HTERT RPE-1 (cell line): ENCODE measurements around the gene TPPP3.

Source experiments
- in situ Hi-C: fragments of 300-500 bp; cut with MboI; formaldehyde crosslinking; loops from 4 replicates; pipeline ENCODE4 v1.14.3; 2020; ENCODE audit warnings: low sequenced_read_pairs

TPPP3 gene

GRCh38 chr16:67406111-67406971 is 13.0 kb upstream of the TPPP3 start:
- in situ Hi-C loops = no loop called here

DNA sequence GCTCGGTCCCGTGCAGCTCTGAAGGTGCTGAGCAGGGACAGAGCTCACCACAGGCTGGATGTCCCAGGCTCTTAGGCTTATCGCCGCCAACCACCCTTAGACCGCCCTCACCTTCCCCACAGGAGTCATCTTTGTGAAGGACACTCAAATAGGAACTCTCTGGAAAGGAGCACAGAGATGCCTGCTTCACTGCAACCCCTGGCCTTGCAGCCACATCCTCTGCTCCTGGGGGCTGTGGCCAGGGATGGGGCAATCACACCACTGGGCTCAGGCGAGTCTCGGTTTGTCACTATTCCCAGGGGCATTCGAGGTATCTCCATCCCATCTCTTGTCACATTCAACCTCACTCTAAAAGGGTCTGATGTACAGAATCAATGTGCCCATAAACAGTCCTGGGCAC is 12.0 kb upstream of the TPPP3 start:
- in situ Hi-C loops = no loop called here

GRCh38 chr16:67404740-67405226 is 11.5 kb upstream of the TPPP3 start:
- in situ Hi-C loops = no loop called here

DNA sequence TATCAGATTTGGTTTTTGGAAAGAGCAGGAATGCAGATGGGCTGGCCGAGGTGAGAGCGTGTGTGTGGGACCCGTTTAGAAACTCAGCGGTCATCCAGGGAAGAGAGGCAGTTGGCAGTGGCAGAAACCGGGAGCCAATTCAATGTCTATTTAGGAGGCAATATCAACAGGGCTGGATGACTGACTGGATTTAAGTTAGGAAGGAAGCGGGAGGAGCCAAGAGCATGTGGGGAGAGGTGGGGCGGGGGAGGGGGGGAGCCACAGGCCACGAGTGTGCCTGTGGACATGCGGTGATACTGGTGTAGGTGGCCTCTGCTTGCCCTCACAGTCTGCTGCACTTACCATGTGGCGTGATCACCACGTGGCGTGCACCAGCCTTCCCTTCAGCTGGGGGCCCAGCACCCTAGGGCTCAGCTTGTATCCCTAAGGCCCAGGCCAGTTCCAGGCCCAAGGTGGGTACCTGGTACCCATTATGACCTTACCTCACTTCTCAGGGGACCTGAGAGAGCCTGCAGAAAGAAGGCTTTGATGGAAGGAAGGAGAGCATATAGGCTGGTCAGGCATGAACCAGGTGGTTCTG is 10.8 kb upstream of the TPPP3 start:
- in situ Hi-C loops = no loop called here

DNA sequence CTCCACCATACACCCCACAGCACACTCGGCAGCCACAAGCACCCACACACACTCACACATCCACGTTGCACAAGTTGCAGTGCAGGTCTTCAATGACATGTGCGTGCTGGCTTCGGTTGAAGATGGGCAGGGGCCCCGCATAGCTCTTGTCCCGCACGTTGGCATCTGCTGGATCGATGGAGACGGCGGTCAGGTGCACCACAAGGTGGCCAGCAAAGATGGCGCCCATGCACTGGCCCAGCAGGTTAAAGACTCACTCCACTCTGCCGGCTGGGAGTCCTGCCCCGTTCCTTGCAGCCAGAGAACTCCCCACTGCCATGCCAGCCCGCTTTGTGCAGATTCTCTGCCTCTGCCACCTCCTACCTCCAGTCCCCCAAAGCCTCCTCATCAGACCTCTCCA is 7.6 kb upstream of the TPPP3 start:
- in situ Hi-C loops = no loop called here

DNA sequence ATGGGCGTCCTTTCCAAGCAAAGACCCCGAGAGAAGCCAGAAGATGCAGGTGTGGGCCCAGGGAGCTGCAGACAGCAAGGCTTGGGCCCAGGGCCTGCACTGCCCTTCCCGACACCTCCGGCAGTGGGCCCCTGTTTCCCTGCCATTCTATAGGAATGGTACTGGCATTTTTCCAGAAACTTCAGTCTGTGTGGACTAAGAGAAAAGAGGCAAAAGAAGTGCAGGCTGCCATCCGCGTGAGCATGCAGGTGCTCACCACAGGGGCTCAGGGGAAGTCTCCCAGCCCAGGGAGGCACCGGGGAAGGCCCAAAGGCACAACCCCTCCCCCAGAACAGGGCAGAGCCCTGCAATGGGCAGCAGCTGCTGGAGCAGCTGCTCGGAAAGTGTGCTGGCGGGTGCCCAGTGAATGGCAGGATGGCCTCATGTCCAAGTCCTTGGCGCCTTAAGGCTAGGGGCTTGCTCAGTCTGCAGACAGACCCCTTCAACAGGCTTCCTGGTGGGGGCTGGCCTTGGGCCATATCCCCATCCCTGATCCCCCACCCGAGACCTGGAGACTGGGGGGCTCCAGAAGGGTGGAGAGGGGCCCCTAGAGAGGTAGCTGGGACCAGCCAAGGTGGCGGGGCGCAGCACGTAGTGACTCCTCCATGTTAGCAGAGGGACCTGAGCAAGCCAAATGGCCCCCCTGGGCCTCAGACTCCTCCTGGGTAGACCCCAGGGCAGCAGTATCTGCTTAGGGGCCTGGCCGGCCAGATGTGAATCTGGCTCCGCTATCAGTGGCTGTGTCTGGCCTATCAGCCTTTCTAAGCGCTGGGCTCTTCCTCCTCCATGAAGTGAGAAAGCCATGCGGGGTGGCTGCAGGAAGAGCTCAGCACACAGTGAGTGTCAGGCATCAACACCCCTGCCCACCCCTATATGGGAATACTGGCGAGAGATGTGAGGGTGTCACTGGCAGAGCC is 6.7 kb upstream of the TPPP3 start:
- in situ Hi-C loops = no loop called here

DNA sequence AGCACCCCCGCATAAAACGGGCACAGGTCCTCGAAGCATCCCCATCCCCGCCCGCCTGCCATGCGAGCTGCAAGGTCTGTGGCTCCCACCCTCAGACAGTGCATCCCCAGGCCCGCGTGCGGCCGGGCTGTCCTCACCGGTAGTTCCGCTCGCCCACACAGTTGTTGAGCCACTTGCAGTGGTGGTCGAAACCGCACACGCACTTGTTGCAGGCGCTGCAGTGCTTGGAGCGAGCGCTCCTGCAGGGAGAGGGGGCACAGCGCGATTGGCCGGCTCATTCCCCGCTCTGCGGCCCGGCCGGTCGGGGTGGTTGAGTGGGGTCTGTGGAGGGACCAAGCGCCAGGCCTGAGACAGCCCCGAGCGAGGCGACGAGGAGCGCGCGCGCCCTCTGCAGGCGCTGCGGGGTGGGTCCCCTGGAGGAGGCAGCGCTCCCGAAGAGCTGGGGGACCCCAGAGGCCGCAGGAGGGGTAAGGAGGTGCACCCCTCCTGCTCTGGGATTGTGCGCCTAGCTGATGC is 6.0 kb upstream of the TPPP3 start:
- in situ Hi-C loops = no loop called here

- in situ Hi-C loops = no loop called here
Measured at GRCh38 chr16:67398546-67399217, 5.4 kb upstream of the TPPP3 start.

DNA sequence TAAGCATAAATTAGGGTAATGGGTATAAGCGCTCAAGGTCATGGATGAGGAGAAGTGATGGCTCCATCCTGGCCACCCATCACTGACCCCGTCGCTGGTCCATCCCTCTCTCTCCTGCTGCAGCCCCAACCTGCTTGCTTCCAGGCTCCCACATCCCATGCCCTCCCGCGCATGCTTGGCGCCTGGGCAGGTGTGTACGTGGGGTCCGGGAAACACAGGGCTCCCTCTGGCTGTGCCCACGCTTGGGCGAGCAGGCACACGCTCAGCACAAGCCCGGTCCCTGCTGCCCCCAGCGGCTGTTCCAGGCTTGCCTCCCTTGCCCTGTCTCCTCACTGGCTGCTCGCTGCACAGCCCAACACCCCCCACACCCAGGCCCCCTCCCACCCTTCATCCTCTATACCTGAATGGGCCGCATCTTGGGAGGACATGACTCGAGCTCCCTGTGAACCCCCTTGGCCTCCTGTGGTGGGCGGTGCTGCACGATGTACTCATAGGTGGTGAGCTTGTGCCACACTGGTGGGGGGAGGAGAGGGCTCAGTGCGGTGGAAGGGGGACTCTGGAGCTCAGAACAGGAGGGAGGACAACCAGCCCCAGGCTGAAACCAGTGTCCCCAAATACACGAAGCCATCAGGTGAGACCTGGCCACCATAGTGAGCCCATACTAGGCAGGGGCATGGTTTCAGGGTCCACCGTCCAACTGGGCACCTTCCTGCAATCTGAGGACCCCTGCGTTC is 4.7 kb upstream of the TPPP3 start:
- in situ Hi-C loops = no loop called here

- in situ Hi-C loops = no loop called here
Measured at GRCh38 chr16:67397036-67397801, 3.9 kb upstream of the TPPP3 start.

DNA sequence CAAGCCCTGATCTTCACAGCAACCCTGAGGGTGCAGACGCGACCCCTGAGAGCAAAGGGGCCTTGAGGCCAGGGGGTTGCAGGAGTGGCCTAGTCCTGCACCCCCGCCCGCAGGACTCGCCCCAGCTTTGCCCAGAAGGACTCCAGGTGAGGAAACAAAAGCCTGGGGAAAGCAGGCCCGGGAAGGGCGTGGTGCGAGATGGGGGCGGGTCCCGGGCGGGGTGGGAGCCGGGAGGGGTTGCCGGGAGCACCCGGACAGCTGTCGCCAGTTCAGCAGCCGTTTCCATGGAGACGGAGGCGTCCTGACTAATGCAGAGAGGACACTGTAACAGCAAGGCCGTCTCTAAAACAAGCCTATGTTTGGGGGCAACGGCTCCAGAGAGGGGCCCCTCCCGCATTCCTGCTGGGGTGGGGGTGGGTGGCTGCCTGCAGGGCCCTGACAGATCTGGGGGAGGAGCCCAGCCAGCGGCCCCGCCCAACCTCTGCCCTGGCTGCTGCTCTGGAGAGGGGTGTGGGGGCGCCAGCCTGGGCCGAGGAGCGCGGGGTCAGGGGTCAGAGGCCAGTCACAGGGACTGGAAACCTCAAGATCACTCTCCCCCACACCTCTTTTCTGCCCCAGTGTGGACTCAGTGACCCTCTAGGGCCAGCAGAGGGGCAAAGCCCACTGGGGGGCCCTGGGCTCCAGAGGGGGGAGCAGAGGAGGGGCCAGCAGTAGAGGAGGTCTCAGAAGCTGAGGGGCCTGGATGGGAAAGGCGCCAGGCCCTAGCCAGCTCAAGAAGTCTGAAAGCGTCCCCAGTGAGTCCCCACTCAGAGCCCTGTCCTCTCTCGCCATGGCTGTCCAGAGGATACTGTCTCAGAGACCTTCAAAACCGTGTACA is 3.1 kb upstream of the TPPP3 start:
- in situ Hi-C loops = no loop called here

- in situ Hi-C loops = no loop called here
Measured at GRCh38 chr16:67395458-67396158, 2.3 kb upstream of the TPPP3 start.

DNA sequence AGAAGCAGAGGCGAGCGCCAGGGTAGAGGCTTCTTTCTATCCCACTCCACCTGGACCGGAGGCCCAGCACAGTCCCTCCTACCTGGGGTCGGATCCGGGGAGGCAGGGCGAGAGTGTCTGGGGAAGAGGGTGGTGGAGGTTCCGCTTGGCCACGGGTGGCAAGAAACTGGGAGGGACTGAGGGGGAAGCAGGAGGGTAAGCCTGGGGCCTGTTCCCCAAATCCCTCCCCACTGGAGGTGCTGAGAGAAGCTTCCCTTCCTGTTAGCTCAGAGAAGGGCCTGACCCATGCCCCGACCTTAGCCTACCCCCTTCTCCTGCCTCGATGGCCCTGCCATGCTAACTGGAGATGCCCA is 1.8 kb upstream of the TPPP3 start:
- in situ Hi-C loops = no loop called here

DNA sequence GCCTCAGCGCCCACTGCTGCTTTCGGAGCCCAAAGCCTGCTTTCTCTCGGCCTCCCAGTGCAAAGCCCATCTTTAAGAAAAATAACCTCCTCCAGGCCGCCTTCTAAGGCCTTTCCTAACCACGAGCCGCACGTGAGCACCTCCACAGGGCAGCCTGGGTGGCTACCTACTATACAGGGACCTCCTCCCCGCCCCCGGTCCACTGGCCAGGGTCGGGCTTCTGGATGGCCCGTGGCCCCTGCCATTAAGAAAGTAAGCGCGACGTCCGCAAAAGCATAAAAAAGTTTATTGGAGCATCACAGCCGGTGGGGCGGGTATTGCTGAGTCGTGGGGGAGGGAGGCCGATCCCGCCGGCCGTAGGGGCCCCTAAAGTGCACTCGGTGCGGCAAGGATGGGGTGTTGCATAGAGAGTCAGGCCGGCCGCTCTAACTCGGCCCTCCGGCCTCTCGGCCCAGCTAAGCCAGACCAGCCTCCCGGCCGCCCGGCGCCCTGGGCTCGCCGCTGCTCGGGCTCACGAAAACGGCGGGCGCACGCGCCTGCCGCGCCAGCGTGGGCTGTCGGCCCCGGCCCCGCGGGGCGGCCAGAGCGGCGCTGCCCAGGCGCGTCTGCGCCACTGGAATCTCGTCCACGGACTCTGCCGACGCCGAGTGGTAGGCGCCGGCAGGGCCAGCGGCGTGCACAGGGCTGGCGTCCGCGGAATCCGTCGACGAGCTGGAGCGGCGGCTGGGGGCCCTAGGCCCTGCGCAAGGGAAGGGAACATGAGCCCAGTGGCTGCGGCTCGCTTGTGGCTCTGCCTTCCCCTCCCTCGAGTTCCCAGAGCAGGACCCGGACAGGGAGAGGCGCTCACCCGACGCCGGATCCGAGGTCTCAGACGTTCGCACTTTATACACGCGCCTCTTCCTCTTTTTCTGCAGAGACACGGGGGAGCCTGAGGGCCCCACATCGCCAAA is 1.1 kb upstream of the TPPP3 start:
- in situ Hi-C loops = no loop called here

DNA sequence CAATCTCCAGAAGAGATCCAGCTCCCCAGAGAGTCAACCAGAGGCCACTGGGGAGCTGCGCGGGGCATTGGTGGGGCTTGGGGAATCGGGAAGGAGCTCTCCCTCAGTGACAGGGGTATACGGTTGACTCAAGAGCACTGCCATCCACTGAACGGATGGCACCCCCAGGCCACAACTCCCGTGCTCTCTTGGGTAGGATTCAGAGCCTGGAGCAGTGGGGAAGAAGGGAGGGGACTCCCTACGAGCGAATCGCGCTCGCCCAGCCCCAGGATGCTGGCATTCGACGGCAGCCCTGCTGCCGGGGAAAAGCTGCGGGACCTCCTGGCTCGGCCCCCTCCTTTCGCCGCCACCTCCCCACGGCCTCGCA is 473 bp upstream of the TPPP3 start:
- in situ Hi-C loops = no loop called here

DNA sequence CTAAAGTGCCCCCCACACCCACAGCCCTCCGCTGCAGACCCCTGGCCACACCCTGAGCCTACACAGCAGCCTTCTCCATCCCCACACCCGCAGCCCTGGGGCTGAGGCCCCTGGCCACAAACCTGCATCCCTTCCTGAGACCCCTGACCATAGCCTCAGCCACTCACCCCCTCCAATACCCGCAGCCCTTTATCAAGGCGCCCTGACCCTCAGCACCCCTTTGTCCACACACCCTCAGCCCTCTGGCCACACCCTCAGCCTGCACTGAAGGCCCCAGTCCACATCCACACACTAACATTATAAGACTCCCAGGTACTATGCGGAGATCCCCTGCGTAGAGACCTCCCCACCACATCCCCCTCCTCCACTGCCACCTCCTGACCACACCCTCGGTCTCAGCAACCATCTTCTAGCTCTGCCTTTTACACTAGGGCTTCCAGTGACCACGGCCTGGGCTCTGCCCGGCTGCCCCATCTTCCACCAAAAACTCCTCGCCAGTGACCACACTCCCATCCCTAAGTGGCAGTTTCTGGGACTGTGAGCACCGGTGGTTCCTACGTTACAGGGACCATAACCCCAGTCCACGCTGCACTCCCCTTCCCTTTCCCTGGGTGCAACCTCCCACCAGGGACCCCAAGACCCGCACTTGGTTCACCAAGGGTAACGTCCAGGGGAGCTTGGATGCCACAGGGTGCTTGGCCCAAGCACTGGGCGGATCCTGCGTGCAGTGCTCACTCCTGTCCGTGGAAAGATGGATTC is 818 bp downstream of the TPPP3 start:
- in situ Hi-C loops = no loop called here
